H9 (cell line): ENCODE data around the gene DMKN. TPM values are rescaled to one million over a fixed set of nuclear protein-coding genes. Genes with fewer than 3 reads are reported as not detected.

Source experiments
- DNase-seq: peaks from one replicate; pipeline ENCODE4 v3.0.0-alpha.2; 2017
- H2AFZ ChIP-seq: one replicate; pipeline ENCODE4 v1.6.1; 2013; ENCODE audit warnings: mild to moderate bottlenecking, low read length, control low read depth, moderate library complexity
- H2AK5ac ChIP-seq: 2 replicates; pipeline ENCODE4 v1.6.1; 2013; ENCODE audit warnings: low read length, control low read depth, mixed read lengths; ENCODE audit not compliant: insufficient read length
- H2BK120ac ChIP-seq: one replicate; pipeline ENCODE4 v1.6.1; 2013; ENCODE audit warnings: low read depth, mild to moderate bottlenecking, low read length, control low read depth, inconsistent platforms; ENCODE audit not compliant: poor library complexity, severe bottlenecking
- H2BK12ac ChIP-seq: 2 replicates; pipeline ENCODE4 v1.6.1; 2013; ENCODE audit warnings: low read length, control low read depth, mixed read lengths, low read depth; ENCODE audit not compliant: insufficient read length
- H2BK15ac ChIP-seq: 2 replicates; pipeline ENCODE4 v1.6.1; 2013; ENCODE audit warnings: low read depth, low read length, control low read depth
- H2BK20ac ChIP-seq: one replicate; pipeline ENCODE4 v1.6.1; 2013; ENCODE audit warnings: low read depth, mild to moderate bottlenecking, low read length, control low read depth, inconsistent platforms; ENCODE audit not compliant: poor library complexity, severe bottlenecking
- H2BK5ac ChIP-seq: 2 replicates; pipeline ENCODE4 v1.6.1; 2013; ENCODE audit warnings: low read length, control low read depth, mixed read lengths; ENCODE audit not compliant: insufficient read length
- H3K14ac ChIP-seq: 2 replicates; pipeline ENCODE4 v1.6.1; 2013; ENCODE audit warnings: low read length, control low read depth; ENCODE audit not compliant: insufficient read depth
- H3K18ac ChIP-seq: 2 replicates; pipeline ENCODE4 v1.6.1; 2013; ENCODE audit warnings: low read depth, mild to moderate bottlenecking, mixed read lengths, low read length, control low read depth; ENCODE audit not compliant: insufficient read length
- H3K23ac ChIP-seq: 2 replicates; pipeline ENCODE4 v1.6.1; 2013; ENCODE audit warnings: low read length, control low read depth, mixed read lengths, low read depth; ENCODE audit not compliant: insufficient read length
- H3K23me2 ChIP-seq: 2 replicates; pipeline ENCODE4 v1.6.1; 2013; ENCODE audit warnings: low read depth, mild to moderate bottlenecking, mixed read lengths, low read length, control low read depth; ENCODE audit not compliant: insufficient read length, poor library complexity, severe bottlenecking
- H3K27ac ChIP-seq: 2 replicates; pipeline ENCODE4 v1.5.1; 2013; ENCODE audit warnings: low read length, control low read depth, mixed read lengths, low read depth; ENCODE audit not compliant: insufficient read length
- H3K27me3 ChIP-seq: 2 replicates; pipeline ENCODE4 v1.6.1; 2013; ENCODE audit warnings: low read length, control low read depth, inconsistent platforms; ENCODE audit not compliant: insufficient read depth
- H3K4ac ChIP-seq: 2 replicates; pipeline ENCODE4 v1.6.1; 2013; ENCODE audit warnings: low read depth, mild to moderate bottlenecking, control low read depth, inconsistent platforms, low read length, moderate library complexity
- H3K4me1 ChIP-seq: 2 replicates; pipeline ENCODE4 v1.6.1; 2013; ENCODE audit warnings: low read length, control low read depth, inconsistent platforms; ENCODE audit not compliant: insufficient read depth
- H3K4me2 ChIP-seq: 2 replicates; pipeline ENCODE4 v1.6.1; 2013; ENCODE audit warnings: low read length, control low read depth, mixed read lengths; ENCODE audit not compliant: insufficient read length, insufficient read depth
- H3K56ac ChIP-seq: 2 replicates; pipeline ENCODE4 v1.6.1; 2013; ENCODE audit warnings: low read depth, mild to moderate bottlenecking, mixed read lengths, low read length, control low read depth; ENCODE audit not compliant: insufficient read length
- H3K79me1 ChIP-seq: 2 replicates; pipeline ENCODE4 v1.6.1; 2013; ENCODE audit warnings: low read depth, mild to moderate bottlenecking, moderate library complexity, low read length, control low read depth, inconsistent platforms; ENCODE audit not compliant: insufficient read depth, poor library complexity, severe bottlenecking
- H3K79me2 ChIP-seq: 2 replicates; pipeline ENCODE4 v1.6.1; 2013; ENCODE audit warnings: low read length, control low read depth, inconsistent platforms; ENCODE audit not compliant: insufficient read depth
- H3K9ac ChIP-seq: 2 replicates; pipeline ENCODE4 v1.6.1; 2013; ENCODE audit warnings: low read length, control low read depth, mixed read lengths; ENCODE audit not compliant: insufficient read length; ENCODE audit errors: extremely low read depth
- H3K9me3 ChIP-seq: one replicate; pipeline ENCODE4 v1.6.1; 2013; ENCODE audit warnings: low read depth, low read length, inconsistent platforms; ENCODE audit not compliant: control insufficient read depth
- H3T11ph ChIP-seq: one replicate; pipeline ENCODE4 v1.6.1; 2013; ENCODE audit warnings: mild to moderate bottlenecking, low read length, control low read depth, inconsistent platforms
- H4K20me1 ChIP-seq: one replicate; pipeline ENCODE4 v1.6.1; 2013; ENCODE audit not compliant: control insufficient read depth, insufficient read length, insufficient read depth
- H4K5ac ChIP-seq: 2 replicates; pipeline ENCODE4 v1.6.1; 2013; ENCODE audit warnings: low read depth, mild to moderate bottlenecking, mixed read lengths, low read length, control low read depth; ENCODE audit not compliant: insufficient read length
- H4K8ac ChIP-seq: replicated peaks from 2 replicates; pipeline ENCODE4 v1.6.1; 2013; ENCODE audit warnings: low read length, control low read depth, mixed read lengths, low read depth; ENCODE audit not compliant: insufficient read length
- H4K91ac ChIP-seq: 2 replicates; pipeline ENCODE4 v1.6.1; 2013; ENCODE audit warnings: low read depth, mild to moderate bottlenecking, moderate library complexity, mixed read lengths, low read length, control low read depth; ENCODE audit not compliant: insufficient read length
- H3K27ac Mint-ChIP-seq, 3 experiments: 2 replicates in 2 of 3; 3 replicates in 1 of 3; pipeline ENCODE4 v1.8.0; 2020 to 2021; ENCODE audit warnings: mixed read lengths in 3 of 3, mild to moderate bottlenecking in 1 of 3, moderate library complexity in 1 of 3
- H3K27me3 Mint-ChIP-seq: 2 replicates; pipeline ENCODE4 v1.8.0; 2021; ENCODE audit warnings: low read depth, mild to moderate bottlenecking, moderate library complexity, mixed read lengths
- H3K36me3 Mint-ChIP-seq, 3 experiments: 2 replicates in 2 of 3; 3 replicates in 1 of 3; pipeline ENCODE4 v1.8.0; 2020 to 2021; ENCODE audit warnings: low read depth in 3 of 3, mixed read lengths in 3 of 3; ENCODE audit not compliant: insufficient read depth in 1 of 3
- H3K4me1 Mint-ChIP-seq, 2 experiments: 2 replicates each; pipeline ENCODE4 v1.8.0; 2020; ENCODE audit warnings: mixed read lengths in 2 of 2
- H3K4me3 Mint-ChIP-seq, 2 experiments: 2 replicates in 1 of 2; 3 replicates in 1 of 2; pipeline ENCODE4 v1.8.0; 2020 to 2021; ENCODE audit warnings: mild to moderate bottlenecking in 2 of 2, mixed read lengths in 2 of 2, moderate library complexity in 1 of 2
- H3K9me3 Mint-ChIP-seq, 2 experiments: 2 replicates in 1 of 2; 3 replicates in 1 of 2; pipeline ENCODE4 v1.8.0; 2020; ENCODE audit warnings: mild to moderate bottlenecking in 2 of 2, mixed read lengths in 2 of 2, moderate library complexity in 1 of 2
- WGBS: extraction: QIAGEN DNeasy Blood & Tissue Kit; methylation state at CpG from one replicate; pipeline ENCODE4 v1.1.7; 2013; ENCODE audit warnings: missing lambda C conversion rate, low lambda C conversion rate, mixed read lengths; ENCODE audit not compliant: insufficient read length; ENCODE audit errors: extremely low coverage; 5-methylcytosine and 5-hydroxymethylcytosine counted together
- total RNA-seq: library from RNA; stranded (reverse); gene quantifications from 2 replicates; pipeline ENCODE4 v1.2.1, GENCODE V29; 2021
- TF ChIP-seq, protein P1 (sequence below): fragments of 200-600 bp; sonication (generic); conservative IDR thresholded peaks from 3 replicates; pipeline ENCODE4 v1.8.0; 2021; ENCODE audit warnings: antibody characterized with exemption, mild to moderate bottlenecking

The DMKN gene
- total RNA-seq, 1 experiment from 2014 or later, result 278 TPM

DNA sequence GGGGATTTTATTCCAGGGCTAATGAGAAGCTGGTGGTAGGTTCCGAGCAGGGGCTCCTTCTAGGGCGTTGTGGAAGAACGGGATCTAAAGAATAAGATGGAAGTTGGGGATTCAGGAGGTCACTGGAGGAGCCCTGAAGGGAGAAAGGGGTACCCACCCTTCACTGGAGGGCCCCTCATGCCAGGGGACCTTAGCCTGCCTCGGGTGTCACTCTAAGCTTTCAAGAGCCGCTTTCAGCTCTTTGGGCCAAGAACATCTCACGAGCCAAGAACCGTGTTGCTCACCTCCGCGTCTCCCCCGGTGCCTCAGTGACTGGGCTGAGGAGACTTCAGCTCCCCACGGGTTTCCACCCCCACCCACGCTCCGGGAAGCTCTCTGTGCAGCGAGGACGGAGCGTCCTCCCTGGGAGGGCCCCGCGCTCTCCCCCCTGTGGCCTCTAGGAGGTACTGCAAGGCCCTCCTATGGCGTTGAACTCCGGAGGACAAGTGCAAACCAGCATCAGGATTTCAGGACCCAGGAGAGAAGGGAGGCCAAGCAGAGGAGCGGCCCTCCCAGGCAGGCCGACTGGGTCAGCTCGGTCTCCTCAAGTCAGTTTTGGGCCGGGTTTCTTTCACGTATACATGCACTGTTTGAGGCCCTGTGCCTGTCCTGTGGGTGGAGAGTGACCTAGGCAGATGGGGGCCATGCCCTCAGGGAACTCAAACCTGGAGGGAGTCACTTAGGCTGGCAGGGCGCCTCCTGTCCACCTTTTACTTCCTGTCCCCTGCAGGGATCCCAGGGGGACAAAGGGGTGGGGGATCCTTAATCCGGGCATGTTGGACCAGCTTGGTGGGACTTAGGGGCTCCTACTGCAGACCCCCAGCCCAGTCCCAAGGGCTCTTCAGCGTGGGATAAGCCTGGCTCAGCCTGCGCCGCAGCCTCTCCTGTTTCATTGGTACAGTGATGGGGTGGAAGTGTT lies 18.1 kb downstream of the DMKN start:
- H3K14ac ChIP-seq, result no peak overlapping the region
- no peak overlapping the region for H2BK120ac ChIP-seq
- H3K27ac ChIP-seq, result no peak overlapping the region
- no peaks in the 10 kb centered on the region for H4K20me1 ChIP-seq
- no peak overlapping the region for H3K23ac ChIP-seq
- no peak overlapping the region for H3K9ac ChIP-seq
- H2AFZ ChIP-seq, result no peak overlapping the region
- H3K79me2 ChIP-seq, result no peaks in the 10 kb centered on the region
- peak; percentile 76 for DNase-seq
- no peak overlapping the region for H3K4me2 ChIP-seq
- no peak overlapping the region for H4K91ac ChIP-seq
- no peaks in the 10 kb centered on the region for H3K4me1 ChIP-seq
- no peak overlapping the region for H4K8ac ChIP-seq
- H2BK15ac ChIP-seq, result no peak overlapping the region
- H3K56ac ChIP-seq, result no peak overlapping the region
- Mint-ChIP-seq H3K27ac (peak overlapping the region in 1 of 3 experiments; percentile 66; a peak in 1 of 7 replicates), H3K9me3 (no peaks in the 10 kb centered on the region), H3K4me3 (no peak overlapping the region; a peak in 3 of 5 replicates), H3K27me3 (peaks cover 29% of the 10 kb centered on the region), H3K36me3 (peaks cover 20 to 41% (median 36%) of the 10 kb centered on the region in 3 experiments; a peak in 6 of 7 replicates), H3K4me1 (peaks cover 16 to 20% of the 10 kb centered on the region in 2 experiments)
- H3K9me3 ChIP-seq, result no peaks in the 10 kb centered on the region
- H4K5ac ChIP-seq, result no peak overlapping the region
- no peak overlapping the region for H3K18ac ChIP-seq
- TF ChIP-seq, protein P1, sequence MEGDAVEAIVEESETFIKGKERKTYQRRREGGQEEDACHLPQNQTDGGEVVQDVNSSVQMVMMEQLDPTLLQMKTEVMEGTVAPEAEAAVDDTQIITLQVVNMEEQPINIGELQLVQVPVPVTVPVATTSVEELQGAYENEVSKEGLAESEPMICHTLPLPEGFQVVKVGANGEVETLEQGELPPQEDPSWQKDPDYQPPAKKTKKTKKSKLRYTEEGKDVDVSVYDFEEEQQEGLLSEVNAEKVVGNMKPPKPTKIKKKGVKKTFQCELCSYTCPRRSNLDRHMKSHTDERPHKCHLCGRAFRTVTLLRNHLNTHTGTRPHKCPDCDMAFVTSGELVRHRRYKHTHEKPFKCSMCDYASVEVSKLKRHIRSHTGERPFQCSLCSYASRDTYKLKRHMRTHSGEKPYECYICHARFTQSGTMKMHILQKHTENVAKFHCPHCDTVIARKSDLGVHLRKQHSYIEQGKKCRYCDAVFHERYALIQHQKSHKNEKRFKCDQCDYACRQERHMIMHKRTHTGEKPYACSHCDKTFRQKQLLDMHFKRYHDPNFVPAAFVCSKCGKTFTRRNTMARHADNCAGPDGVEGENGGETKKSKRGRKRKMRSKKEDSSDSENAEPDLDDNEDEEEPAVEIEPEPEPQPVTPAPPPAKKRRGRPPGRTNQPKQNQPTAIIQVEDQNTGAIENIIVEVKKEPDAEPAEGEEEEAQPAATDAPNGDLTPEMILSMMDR, result peak; percentile 95
- no peak overlapping the region for H2AK5ac ChIP-seq
- H3T11ph ChIP-seq, result no peak overlapping the region
- no peaks in the 10 kb centered on the region for H3K23me2 ChIP-seq
- H3K79me1 ChIP-seq, result no peaks in the 10 kb centered on the region
- no peak overlapping the region for H2BK5ac ChIP-seq
- H2BK20ac ChIP-seq, result no peak overlapping the region
- no peak overlapping the region for H3K4ac ChIP-seq
- WGBS, result no CpG with 5 or more reads among the region's 30 CpGs
- H3K27me3 ChIP-seq, result no peaks in the 10 kb centered on the region
- no peak overlapping the region for H2BK12ac ChIP-seq
